BJ (cell line): ENCODE results near the gene CEP295NL. TPM values are rescaled to one million over a fixed set of nuclear protein-coding genes. Genes with fewer than 3 reads are reported as not detected.
A peak's percentile ranks its signal among the peaks of the same experiment; 100 is the strongest.

Experiments
- CTCF ChIA-PET: fragments of 350-600 bp; formaldehyde crosslinking; extraction: SDS; loops from one replicate; lab custom pipeline; 2021; ENCODE audit warnings: antibody characterized with exemption, inconsistent platforms; lab: Yijun Ruan, JAX
- POLR2A ChIA-PET: fragments of 300-600 bp; sonication (Branson Sonifier 250); formaldehyde crosslinking; extraction: SDS; loops from one replicate; lab custom pipeline; 2021; ENCODE audit warnings: antibody characterized with exemption; lab: Charles Lee
- DNase-seq: peaks from one replicate; pipeline ENCODE4 v3.0.0-alpha.2; 2011; ENCODE audit warnings: low read depth
- H3K27me3 ChIP-seq: 2 replicates; pipeline ENCODE4 v1.6.0; 2011; ENCODE audit warnings: low read length; ENCODE audit not compliant: control insufficient read depth, insufficient read depth
- H3K36me3 ChIP-seq: 2 replicates; pipeline ENCODE4 v1.5.1; 2011; ENCODE audit warnings: low read length; ENCODE audit not compliant: control insufficient read depth, insufficient read depth
- H3K4me3 ChIP-seq: 2 replicates; pipeline ENCODE4 v1.5.1; 2011; ENCODE audit warnings: low read depth, mild to moderate bottlenecking, control low read depth, low read length
- CTCF ChIP-seq: IDR thresholded peaks from 2 replicates; pipeline ENCODE4 v1.5.1; 2011; ENCODE audit warnings: low read depth, mild to moderate bottlenecking, control low read depth, inconsistent platforms, low read length, moderate library complexity; ENCODE audit not compliant: insufficient read depth
- polyA plus RNA-seq: library from polyadenylated mRNA; depleted of rRNA; stranded (reverse); fragments of >200 nt; gene quantifications from 2 replicates; pipeline ENCODE4 v1.2.3, GENCODE V29; 2011; rRNA removed

Gene CEP295NL
- polyA plus RNA-seq, 1 experiment, result 0.15 TPM

GRCh38 chr17:78840780-78841611, 62.0 kb downstream of the CEP295NL start, which contains the start of gene USP36:
USP36 (minus strand) TSS chr17:78840814; CDS start chr17:78836363, 4,451 bp downstream.
- peak within 1 kb of the TSS; percentile 83 for H3K4me3 ChIP-seq
- ChIA-PET CTCF (no interaction called here), POLR2A (no interaction called here)

More at GRCh38 chr17:78840780-78841611, 62.0 kb downstream of the CEP295NL start, which contains the start of gene USP36:
- 0 out of 2 replicates have a peak, but pooled peaks have one; percentile 2 for TF ChIP-seq CTCF
- Histone ChIP-seq H3K27me3 (no peaks in the 10 kb centered on the region), H3K36me3 (peaks cover 9% of the 10 kb centered on the region)
- DNase-seq, result peak; percentile 88

Other genes with a start within 250 kb of the CEP295NL start
- 9.3 and 12.8 TPM in 2 replicates for gene CYTH1, start 120.9 kb downstream of the CEP295NL start, polyA plus RNA-seq
- gene USP36, start 62.4 kb downstream of the CEP295NL start, polyA plus RNA-seq, result 17.0 and 22.1 TPM in 2 replicates
- 319 and 361 TPM in 2 replicates for gene TIMP2, start 22.2 kb upstream of the CEP295NL start, polyA plus RNA-seq
- gene LGALS3BP, start 76.7 kb upstream of the CEP295NL start, polyA plus RNA-seq, result 39.0 and 102 TPM in 2 replicates
- 58.7 and 83.5 TPM in 2 replicates for gene CANT1, start 106.6 kb upstream of the CEP295NL start, polyA plus RNA-seq
- gene C1QTNF1, start 121.0 kb upstream of the CEP295NL start, polyA plus RNA-seq, result 13.8 and 20.7 TPM in 2 replicates
- gene ENGASE, start 171.6 kb upstream of the CEP295NL start, polyA plus RNA-seq, result 4.7 and 7.4 TPM in 2 replicates